Retinal pigment epithelial cell (primary cell): ENCODE data around the gene ADAM33.

Experiments used
- DNase-seq: peaks from one replicate; pipeline ENCODE4 v3.0.0-alpha.2; 2010; ENCODE audit warnings: low read depth
- H3K4me3 ChIP-seq: 2 replicates; pipeline ENCODE4 v1.5.1; 2011; ENCODE audit warnings: mild to moderate bottlenecking, low read length, control low read depth, moderate library complexity
- TF ChIP-seq, protein P1 (sequence below): conservative IDR thresholded peaks from 2 replicates; pipeline ENCODE4 v1.5.1; 2011; ENCODE audit warnings: low read depth, low read length, control low read depth, inconsistent platforms

The ADAM33 gene

DNA sequence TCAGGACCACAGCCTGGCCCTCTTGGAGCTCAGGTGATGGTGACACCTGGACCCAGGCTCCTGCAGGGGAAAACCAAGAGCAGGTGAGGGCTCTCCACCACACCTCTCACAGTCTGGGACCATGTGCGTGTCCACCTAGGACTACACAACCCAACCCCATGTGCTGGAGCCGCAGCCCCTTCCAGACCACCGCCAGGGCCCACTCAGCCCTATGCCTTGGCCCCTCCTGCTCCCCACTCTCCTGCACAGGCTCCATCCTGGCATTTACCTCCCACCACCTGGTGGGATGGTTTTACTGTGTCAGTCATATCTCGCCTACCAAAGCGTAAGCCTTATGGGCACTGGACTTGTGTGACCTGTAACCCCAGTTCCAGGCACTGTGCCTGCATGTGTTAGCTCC lies 13.1 kb upstream of the ADAM33 start:
- TF ChIP-seq, protein P1, sequence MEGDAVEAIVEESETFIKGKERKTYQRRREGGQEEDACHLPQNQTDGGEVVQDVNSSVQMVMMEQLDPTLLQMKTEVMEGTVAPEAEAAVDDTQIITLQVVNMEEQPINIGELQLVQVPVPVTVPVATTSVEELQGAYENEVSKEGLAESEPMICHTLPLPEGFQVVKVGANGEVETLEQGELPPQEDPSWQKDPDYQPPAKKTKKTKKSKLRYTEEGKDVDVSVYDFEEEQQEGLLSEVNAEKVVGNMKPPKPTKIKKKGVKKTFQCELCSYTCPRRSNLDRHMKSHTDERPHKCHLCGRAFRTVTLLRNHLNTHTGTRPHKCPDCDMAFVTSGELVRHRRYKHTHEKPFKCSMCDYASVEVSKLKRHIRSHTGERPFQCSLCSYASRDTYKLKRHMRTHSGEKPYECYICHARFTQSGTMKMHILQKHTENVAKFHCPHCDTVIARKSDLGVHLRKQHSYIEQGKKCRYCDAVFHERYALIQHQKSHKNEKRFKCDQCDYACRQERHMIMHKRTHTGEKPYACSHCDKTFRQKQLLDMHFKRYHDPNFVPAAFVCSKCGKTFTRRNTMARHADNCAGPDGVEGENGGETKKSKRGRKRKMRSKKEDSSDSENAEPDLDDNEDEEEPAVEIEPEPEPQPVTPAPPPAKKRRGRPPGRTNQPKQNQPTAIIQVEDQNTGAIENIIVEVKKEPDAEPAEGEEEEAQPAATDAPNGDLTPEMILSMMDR: no peak
- no peak overlapping the region for H3K4me3 ChIP-seq
- no peak for DNase-seq

DNA sequence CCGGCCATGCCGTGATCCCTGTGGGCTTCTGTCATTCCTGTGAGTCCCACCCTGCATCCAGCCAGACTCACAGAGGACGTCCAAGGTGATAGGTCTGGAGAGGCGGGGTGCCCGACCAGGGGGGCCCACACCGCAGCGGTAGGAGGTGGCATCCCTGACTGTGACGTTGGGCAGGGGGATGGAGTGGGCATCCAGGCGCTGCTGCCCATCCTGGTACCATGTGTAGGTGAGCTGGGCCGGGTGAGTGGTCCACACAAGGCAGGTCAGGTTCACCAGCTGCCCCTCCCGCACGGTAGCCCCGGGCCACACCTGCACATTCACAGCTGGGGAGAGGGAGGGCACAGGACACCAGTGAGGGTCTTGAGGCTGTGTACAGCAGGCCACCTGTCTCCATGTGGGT lies 11.6 kb upstream of the ADAM33 start:
- DNase-seq: no peak
- TF ChIP-seq, protein P1: no peak
- H3K4me3 ChIP-seq: no peak overlapping the region

DNA sequence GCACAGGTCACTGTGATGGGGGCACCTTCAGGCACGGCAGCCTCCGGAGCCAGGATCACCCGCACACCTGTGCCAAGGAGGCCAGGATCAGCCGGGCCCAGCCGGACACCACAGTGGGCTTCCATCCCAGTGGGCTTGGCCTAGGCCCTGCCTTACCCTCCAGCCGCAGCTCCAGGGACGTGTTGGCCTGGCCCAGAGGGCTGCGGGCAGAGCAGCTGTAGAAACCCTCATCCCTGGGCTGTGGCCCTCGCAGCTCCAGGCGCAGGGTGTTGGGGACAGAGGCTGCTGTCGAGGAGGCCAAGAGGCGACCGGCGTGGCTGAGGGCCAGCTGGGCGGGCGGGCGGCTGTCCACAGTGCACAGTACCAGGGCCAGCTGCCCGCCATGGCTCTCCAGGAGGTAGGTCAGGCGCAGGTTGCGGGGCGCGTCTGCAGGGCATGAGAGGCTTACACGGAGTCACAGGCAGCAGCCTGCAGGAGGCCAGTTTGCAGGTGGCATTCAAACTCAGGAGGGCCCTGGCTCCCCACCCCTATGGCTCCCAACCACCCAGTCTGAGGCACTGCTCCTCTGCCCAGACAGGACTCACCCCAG lies 11.0 kb upstream of the ADAM33 start:
- no peak for DNase-seq
- TF ChIP-seq, protein P1: no peak
- H3K4me3 ChIP-seq: no peak overlapping the region

DNA sequence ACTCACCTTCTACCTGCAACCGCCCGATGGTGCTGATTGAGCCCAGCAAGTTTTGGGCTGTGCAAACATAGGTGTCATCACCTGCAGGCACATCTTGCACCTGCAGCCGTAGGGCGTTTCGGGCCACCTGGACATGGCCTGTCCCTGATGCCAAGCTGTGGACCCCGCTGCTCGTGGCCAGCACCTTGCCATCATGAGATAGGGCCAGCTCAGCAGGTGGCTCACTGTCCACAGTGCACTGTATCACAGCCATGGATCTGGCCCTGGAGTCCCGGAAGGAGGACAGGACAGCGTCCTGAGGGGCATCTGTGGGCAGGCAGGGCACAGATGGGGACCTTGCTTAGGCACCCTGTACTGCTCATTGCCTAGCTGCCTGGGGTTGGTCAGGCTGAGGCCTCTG lies 10.1 kb upstream of the ADAM33 start:
- TF ChIP-seq, protein P1: no peak
- no peak for DNase-seq

DNA sequence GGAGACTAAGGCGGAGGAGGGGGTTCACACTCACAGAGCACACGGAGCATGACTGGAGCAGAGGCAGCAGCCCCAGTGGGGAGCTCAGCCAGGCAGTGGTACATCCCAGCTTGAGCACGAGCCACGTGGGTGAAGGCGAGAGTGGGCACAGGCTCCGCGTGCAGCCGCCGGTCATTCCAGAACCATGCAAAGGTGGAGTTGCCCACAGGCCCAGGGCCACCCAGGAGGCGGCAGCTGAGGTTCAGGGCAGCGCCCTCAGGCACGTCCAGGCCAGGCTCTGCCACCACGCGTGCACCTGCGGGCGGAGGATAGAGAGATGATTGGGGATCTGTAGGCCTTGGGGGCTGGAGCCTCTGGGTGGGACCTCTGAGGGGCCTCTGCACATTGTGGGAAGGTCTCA lies 9.5 kb upstream of the ADAM33 start:
- no peak overlapping the region for H3K4me3 ChIP-seq
- TF ChIP-seq, protein P1: no peak
- DNase-seq: no peak

More for the DNA sequence above, 10.1 kb upstream of the ADAM33 start:
- H3K4me3 ChIP-seq: no peak overlapping the region

DNA sequence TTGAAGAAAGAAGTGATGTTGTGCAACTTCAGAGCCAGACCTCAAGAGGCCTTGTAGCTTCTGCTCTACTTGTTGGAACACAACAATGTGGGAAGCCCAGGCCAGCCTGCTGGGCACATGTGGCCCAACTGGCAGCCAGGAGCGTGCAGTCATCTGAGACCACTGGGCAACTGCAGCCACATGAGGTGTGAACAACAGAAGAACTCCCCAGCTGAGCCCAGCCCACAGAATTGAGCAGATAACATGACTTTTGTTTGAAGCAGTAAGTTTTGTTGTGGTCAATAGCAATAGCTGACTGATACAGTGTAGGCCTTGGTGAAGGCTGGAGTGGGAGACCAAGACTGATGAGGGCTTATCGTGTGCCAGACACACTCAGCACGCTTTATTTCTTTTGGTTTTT lies 8.6 kb upstream of the ADAM33 start:
- no peak overlapping the region for H3K4me3 ChIP-seq
- TF ChIP-seq, protein P1: no peak
- DNase-seq: no peak

DNA sequence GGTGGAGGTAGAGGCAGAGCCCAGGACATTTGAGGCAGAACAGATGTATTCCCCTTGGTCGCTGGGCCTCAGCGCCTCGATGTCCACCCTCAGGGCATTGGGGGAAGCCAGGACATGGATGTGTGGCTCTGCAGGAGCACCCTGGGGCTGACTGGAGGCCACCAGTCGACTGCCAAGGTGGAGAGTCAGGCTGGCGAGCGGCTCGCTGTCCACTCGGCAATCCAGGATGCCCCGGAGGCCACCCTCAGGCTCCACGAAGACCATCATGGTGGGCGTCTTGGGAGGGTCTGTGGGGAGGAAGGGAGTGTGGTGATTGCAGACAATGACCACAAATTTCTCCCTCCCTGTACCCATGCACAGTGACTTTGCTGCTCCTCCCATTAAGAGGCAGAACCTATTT lies 8.2 kb upstream of the ADAM33 start:
- no peak for DNase-seq
- H3K4me3 ChIP-seq: no peak overlapping the region
- TF ChIP-seq, protein P1: no peak
